Lower leg skin (tissue), 4 donors: ENCODE measurements around the gene SLC40A1. TPM values are rescaled to one million over a fixed set of nuclear protein-coding genes. Genes with fewer than 3 reads are reported as not detected.

Experiments
- DNase-seq, 2 donors: peaks; one replicate each; pipeline ENCODE4 v3.0.0-alpha.2; 2019; ENCODE audit warnings: low spot score in 2 of 2
- H3K4me3 ChIP-seq: fragments of 200-600 bp; sonication (generic); 2 replicates; pipeline ENCODE4 v1.5.1; 2017; ENCODE audit warnings: mild to moderate bottlenecking, low read depth; ENCODE audit not compliant: poor library complexity, severe bottlenecking
- CTCF ChIP-seq, 3 donors: fragments of 450-650 bp; IDR thresholded peaks; one replicate each; pipeline ENCODE4 v1.5.1; 2016; ENCODE audit warnings: antibody characterized with exemption in 3 of 3, mild to moderate bottlenecking in 3 of 3, moderate library complexity in 2 of 3
- POLR2A ChIP-seq, 2 donors: fragments of 450-650 bp; IDR thresholded peaks; one replicate each; pipeline ENCODE4 v1.6.1; 2016 to 2017; ENCODE audit warnings: antibody characterized with exemption in 2 of 2, mild to moderate bottlenecking in 1 of 2, moderate library complexity in 1 of 2
- WGBS, 2 donors: methylation state at CpG; one replicate each; pipeline ENCODE4 v1.1.5; 2018; 5-methylcytosine and 5-hydroxymethylcytosine counted together
- intact Hi-C: fragments of 100-400 bp; cut with DNase I; formaldehyde crosslinking; loops from one replicate; pipeline ENCODE4 v1.15.0; 2023; ENCODE audit warnings: low total_unique reads
- total RNA-seq, 4 donors: library from RNA; depleted of rRNA; stranded (reverse); fragments of >200 nt; gene quantifications; one replicate each; pipeline ENCODE4 v1.1.0, GENCODE V29; 2016

The SLC40A1 gene
- total RNA-seq, 4 donors from 2014 or later, result 16.0 to 33.1 (median 18.1) TPM

- WGBS, 2 donors, result 45 to 58% methylated on average over 2 of the region's 2 CpGs
- no peak for TF ChIP-seq POLR2A (IDR thresholded peaks at IDR 0.05)
- TF ChIP-seq CTCF (IDR thresholded peaks at IDR 0.05), result no peak
- no peak overlapping the region for H3K4me3 ChIP-seq
- DNase-seq, result no peak
- intact Hi-C loops, result no loop called here
Measured at GRCh38 chr2:189613650-189614420, 33.2 kb upstream of the SLC40A1 start.

- TF ChIP-seq POLR2A (IDR thresholded peaks at IDR 0.05) (no peak), CTCF (IDR thresholded peaks at IDR 0.05) (no peak)
- no peak for DNase-seq
- intact Hi-C loops, result no loop called here
- WGBS, 2 donors, result 22 to 30% methylated on average over 6 of the region's 6 CpGs
- no peak overlapping the region for H3K4me3 ChIP-seq
Measured at GRCh38 chr2:189613077-189613636, 32.6 kb upstream of the SLC40A1 start.

- DNase-seq, result no peak
- no peak overlapping the region for H3K4me3 ChIP-seq
- 79 to 87% methylated on average over 2 of the region's 2 CpGs for WGBS, 2 donors
- no peak for TF ChIP-seq POLR2A (IDR thresholded peaks at IDR 0.05)
- no peak for TF ChIP-seq CTCF (IDR thresholded peaks at IDR 0.05)
- intact Hi-C loops, result no loop called here
Measured at GRCh38 chr2:189610700-189611099, 30.1 kb upstream of the SLC40A1 start.

GRCh38 chr2:189609853-189610252, 29.3 kb upstream of the SLC40A1 start:
- WGBS, 2 donors, result 61 to 89% methylated on average over 1 of the region's 1 CpG
- intact Hi-C loops, result no loop called here
- TF ChIP-seq POLR2A (IDR thresholded peaks at IDR 0.05) (no peak), CTCF (IDR thresholded peaks at IDR 0.05) (no peak)
- no peak overlapping the region for H3K4me3 ChIP-seq
- no peak for DNase-seq

GRCh38 chr2:189609423-189609816, 28.8 kb upstream of the SLC40A1 start:
- intact Hi-C loops, result no loop called here

More at GRCh38 chr2:189609423-189609816, 28.8 kb upstream of the SLC40A1 start:
- no peak for TF ChIP-seq POLR2A (IDR thresholded peaks at IDR 0.05)
- no peak for TF ChIP-seq CTCF (IDR thresholded peaks at IDR 0.05)
- WGBS, 2 donors, result 78 to 81% methylated on average over 4 of the region's 4 CpGs
- no peak overlapping the region for H3K4me3 ChIP-seq
- no peak for DNase-seq
